ENCODE data around the gene ORAI3.

ORAI3 gene

GRCh38 chr16:30951193-30951592 is 2.3 kb downstream of the ORAI3 start:
- Histone ChIP-seq H3K4me1 (ENCODE audit: control insufficient read depth, insufficient read depth, low read length) (peaks cover 2% of the 10 kb centered on the region; the same call in 1 of the 2 replicates), H3K36me3 (ENCODE audit: control insufficient read depth in 2 of 2, insufficient read depth in 1 of 2, low read length in 2 of 2) (peaks cover 0 to 15% of the 10 kb centered on the region in 2 experiments; a peak in 2 of 3 replicates), H3K9me3 (ENCODE audit: control insufficient read depth, insufficient read depth, low read depth, low read length) (no peaks in the 10 kb centered on the region), H3K27ac (ENCODE audit: extremely low read depth, low read depth, low read length) (no peak overlapping the region), H3K4me3 (ENCODE audit: low read depth, low read length) (no peak overlapping the region)
- TF ChIP-seq AEBP2 (tag by site-specific recombination; IDR thresholded peaks at IDR 0.05; ENCODE audit: borderline replicate concordance) (no peak), ZNF768 (tag by site-specific recombination; IDR thresholded peaks at IDR 0.05) (peak; percentile 97; the same call in 1 of the 2 replicates), SP7 (tag by site-specific recombination; IDR thresholded peaks at IDR 0.05) (no peak), REST (tag by site-specific recombination; IDR thresholded peaks at IDR 0.05) (no peak), ZNF514 (tag by site-specific recombination; IDR thresholded peaks at IDR 0.05) (no peak), ZNF214 (tag by site-specific recombination; IDR thresholded peaks at IDR 0.05; ENCODE audit: borderline replicate concordance) (no peak), HOXC10 (CRISPR knock-in tag; IDR thresholded peaks at IDR 0.05) (no peak), ZNF148 (tag by site-specific recombination; IDR thresholded peaks at IDR 0.05; ENCODE audit: borderline replicate concordance) (no peak), ZNF777 (tag by site-specific recombination; IDR thresholded peaks at IDR 0.05; ENCODE audit: borderline replicate concordance) (no peak), GLIS2 (tag by site-specific recombination; IDR thresholded peaks at IDR 0.05) (no peak), ZIC2 (tag by site-specific recombination; IDR thresholded peaks at IDR 0.05) (no peak), ZNF580 (tag by site-specific recombination; IDR thresholded peaks at IDR 0.05) (0 out of 2 replicates have a peak, but pooled peaks have one; percentile 76), ZNF561 (tag by site-specific recombination; IDR thresholded peaks at IDR 0.05; ENCODE audit: borderline replicate concordance) (no peak), SETDB1 (IDR thresholded peaks at IDR 0.05; ENCODE audit: insufficient read length, low read length) (no peak), ZSCAN18 (tag by site-specific recombination; IDR thresholded peaks at IDR 0.05) (no peak), ZNF596 (tag by site-specific recombination; IDR thresholded peaks at IDR 0.05) (no peak)
- ChIA-PET POLR2A (interaction anchor here (1.3 kb wide), 1 partner anchor 34 kb away, joined by 3 read pairs; the partner anchor contains the start of gene HSD3B7), CTCF (interaction anchor here (0.7 to 5.3 kb wide), 5 partner anchors 9 to 640 kb away, joined by 3 to 74 read pairs (median 5); no protein-coding TSS in a partner anchor)
